Measurements from ENCODE around the gene SYNPO.

SYNPO gene

DNA sequence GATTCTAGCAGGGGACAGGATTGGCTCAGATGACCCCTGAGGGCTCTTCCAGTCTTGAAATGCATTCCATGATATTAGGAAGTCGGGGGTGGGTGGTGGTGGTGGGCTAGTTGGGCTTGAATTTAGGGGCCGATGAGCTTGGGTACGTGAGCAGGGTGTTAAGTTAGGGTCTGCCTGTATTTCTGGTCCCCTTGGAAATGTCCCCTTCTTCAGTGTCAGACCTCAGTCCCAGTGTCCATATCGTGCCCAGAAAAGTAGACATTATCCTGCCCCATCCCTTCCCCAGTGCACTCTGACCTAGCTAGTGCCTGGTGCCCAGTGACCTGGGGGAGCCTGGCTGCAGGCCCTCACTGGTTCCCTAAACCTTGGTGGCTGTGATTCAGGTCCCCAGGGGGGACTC is 17.7 kb downstream of the SYNPO start:
- TF ChIP-seq, protein P1, sequence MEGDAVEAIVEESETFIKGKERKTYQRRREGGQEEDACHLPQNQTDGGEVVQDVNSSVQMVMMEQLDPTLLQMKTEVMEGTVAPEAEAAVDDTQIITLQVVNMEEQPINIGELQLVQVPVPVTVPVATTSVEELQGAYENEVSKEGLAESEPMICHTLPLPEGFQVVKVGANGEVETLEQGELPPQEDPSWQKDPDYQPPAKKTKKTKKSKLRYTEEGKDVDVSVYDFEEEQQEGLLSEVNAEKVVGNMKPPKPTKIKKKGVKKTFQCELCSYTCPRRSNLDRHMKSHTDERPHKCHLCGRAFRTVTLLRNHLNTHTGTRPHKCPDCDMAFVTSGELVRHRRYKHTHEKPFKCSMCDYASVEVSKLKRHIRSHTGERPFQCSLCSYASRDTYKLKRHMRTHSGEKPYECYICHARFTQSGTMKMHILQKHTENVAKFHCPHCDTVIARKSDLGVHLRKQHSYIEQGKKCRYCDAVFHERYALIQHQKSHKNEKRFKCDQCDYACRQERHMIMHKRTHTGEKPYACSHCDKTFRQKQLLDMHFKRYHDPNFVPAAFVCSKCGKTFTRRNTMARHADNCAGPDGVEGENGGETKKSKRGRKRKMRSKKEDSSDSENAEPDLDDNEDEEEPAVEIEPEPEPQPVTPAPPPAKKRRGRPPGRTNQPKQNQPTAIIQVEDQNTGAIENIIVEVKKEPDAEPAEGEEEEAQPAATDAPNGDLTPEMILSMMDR (IDR thresholded peaks at IDR 0.05; ENCODE audit: insufficient read depth, low read depth, low read length, missing control alignments): no peak
- no peak for DNase-seq (ENCODE audit: low read depth)
- no peak overlapping the region for H3K4me3 ChIP-seq (ENCODE audit: low read length)

DNA sequence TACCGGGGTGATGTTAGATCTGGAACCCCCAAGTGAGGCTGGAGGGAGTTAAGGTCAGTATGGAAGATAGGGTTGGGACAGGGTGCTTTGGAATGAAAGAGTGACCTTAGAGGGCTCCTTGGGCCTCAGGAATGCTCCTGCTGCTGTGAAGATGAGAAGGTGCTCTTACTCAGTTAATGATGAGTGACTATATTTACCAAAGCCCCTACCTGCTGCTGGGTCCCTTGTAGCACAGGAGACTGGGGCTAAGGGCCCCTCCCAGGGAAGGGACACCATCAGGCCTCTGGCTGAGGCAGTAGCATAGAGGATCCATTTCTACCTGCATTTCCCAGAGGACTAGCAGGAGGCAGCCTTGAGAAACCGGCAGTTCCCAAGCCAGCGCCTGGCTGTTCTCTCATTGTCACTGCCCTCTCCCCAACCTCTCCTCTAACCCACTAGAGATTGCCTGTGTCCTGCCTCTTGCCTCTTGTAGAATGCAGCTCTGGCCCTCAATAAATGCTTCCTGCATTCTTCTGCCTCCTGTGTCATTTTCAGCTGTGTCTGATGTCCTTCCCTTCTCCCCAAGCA is 18.3 kb downstream of the SYNPO start:
- DNase-seq (ENCODE audit: low read depth): no peak
- H3K4me3 ChIP-seq (ENCODE audit: low read length): no peak overlapping the region
- TF ChIP-seq, protein P1 (IDR thresholded peaks at IDR 0.05; ENCODE audit: insufficient read depth, low read depth, low read length, missing control alignments): no peak

DNA sequence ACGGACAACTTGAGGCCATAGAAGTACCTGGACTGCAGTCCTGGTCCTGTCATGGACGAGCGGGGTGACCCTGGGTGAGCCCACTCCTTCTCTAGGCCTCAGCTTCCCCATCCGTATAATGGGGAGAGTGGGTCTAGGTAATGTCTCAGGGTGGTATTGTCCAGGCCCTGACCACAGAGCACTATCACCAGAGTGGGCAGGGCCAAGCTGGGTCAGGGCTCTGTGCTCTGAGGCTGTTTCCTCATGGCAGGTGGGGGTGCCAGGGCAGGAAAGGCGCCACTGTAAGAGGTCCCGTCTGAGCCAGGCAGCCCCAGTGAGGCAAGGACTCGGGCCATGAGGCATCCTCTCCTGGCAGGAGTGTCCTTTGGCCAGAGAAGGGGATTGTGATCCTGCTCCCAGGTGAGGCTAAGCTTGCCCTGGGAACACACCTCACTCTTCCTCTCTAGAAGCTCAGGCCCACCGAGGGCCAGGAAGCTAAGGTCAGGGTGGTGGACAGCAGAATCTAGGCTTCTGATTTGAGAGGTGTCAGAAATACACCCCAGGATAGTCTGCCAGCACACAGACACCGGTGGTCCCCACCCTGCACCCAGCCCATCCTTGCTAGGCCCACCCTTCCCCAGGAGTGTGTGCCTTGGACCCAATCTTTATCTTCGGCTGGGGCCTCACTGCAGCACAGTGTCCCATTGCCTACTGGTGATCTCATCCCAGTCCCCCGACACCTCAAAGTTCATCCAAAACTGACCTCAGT is 19.1 kb downstream of the SYNPO start:
- TF ChIP-seq, protein P1 (IDR thresholded peaks at IDR 0.05; ENCODE audit: insufficient read depth, low read depth, low read length, missing control alignments): no peak
- no peak for DNase-seq (ENCODE audit: low read depth)
- H3K4me3 ChIP-seq (ENCODE audit: low read length): no peak overlapping the region

DNA sequence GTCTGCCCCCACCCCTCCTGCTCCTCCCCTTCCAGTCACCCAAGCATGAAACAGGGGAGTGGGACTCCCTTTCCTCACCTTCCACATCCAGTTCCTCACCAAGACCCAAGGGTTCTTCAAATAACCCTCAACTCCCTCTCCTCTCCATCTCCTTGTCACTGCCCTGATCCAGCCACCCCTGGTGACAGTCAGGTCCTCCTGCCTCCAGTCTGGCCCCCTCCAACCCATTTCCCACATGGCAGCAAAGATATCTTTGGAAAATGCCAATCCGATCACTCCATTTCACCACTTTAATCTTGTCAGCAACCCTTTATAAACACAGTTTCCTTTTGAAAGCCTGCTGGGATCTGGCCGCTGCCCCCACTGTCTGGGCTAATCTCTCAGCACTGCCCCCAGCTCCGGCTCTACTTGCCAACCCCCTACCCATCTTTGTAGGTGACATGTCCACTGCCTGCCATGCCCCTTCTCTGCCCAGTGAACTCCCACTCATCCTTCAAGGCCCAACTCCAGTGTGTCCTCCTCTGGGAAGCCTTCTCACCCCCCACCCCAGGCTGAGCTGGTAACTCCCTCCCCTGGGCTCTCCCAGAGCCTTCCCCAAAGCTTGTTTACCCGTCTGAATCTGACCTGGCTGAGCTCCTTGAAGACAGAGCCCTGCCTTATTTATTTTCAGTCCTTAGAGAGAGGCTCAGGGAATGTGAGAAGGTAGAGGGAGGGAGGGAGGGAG is 19.8 kb downstream of the SYNPO start:
- no peak for DNase-seq (ENCODE audit: low read depth)
- no peak overlapping the region for H3K4me3 ChIP-seq (ENCODE audit: low read length)
- TF ChIP-seq, protein P1 (IDR thresholded peaks at IDR 0.05; ENCODE audit: insufficient read depth, low read depth, low read length, missing control alignments): no peak

DNA sequence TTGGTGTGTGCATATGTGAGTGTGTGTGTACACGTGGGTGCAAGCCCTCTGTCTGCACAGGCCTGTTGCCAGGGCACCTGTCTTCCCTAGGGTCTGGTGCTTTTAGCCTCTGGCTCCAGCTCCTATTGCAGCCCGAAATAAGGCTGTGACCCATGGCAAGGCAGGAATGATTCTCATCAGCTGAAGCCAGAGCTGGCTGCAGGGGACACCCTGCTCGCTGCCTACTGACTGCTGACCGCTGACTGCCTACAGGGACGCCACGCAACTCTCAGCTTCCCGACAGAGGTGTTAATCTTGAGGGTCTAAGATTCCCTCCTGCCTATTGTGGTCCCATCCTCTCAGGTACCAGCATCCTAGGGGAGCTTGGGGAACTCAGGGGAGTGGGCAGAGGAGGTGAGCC is 20.6 kb downstream of the SYNPO start, which contains the start of gene MYOZ3:
TSS of gene MYOZ3 (plus strand) at position 166 of the 400 bp plus-strand sequence. CDS start 1,691 bp downstream, outside the sequence.
- TF ChIP-seq, protein P1 (IDR thresholded peaks at IDR 0.05; ENCODE audit: insufficient read depth, low read depth, low read length, missing control alignments): no peak

DNA sequence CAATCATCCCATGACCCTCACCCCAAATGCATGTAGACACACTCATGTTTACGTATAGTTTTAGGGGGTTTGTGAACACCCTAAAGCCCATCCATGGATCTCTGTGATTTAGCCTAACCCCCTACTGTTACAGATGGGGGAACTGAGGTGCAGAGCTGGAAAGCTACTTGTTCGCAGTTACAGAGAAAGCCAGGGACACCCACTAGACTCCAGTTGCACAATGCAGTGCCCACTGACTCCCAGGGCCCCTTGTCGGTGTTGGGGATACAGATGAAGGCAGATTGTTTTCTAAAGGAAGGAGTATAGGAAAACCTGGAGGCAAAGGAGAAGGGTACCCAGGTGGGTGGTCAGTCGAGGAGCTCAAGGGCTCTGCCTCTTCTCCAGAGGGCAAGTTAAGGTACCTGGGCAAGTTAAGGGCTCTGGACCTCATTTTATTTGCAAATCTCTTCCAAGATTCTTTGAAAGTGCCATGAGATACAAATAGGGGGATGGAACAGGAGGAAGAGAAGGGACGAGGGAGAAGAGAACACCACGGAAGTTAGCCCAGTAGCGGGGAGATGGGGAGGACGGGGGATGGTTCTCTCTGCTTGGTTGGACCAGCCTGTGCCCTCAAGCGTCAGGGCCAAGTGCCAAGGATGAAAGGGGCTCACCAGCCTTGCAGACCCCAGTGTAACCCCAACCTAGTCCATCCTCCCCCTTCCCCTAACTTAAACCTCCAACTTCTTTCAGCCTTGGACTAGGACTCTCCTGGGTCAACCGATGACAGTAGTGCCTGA is 21.5 kb downstream of the SYNPO start:
- H3K4me3 ChIP-seq (ENCODE audit: low read length): no peak overlapping the region
- TF ChIP-seq, protein P1 (IDR thresholded peaks at IDR 0.05; ENCODE audit: insufficient read depth, low read depth, low read length, missing control alignments): no peak
- no peak for DNase-seq (ENCODE audit: low read depth)

More for the DNA sequence above, 20.6 kb downstream of the SYNPO start, which contains the start of gene MYOZ3:
- no peak within 1 kb of the TSS for H3K4me3 ChIP-seq (ENCODE audit: low read length)
- no peak for DNase-seq (ENCODE audit: low read depth)

Measured in epithelial cell of esophagus (primary cell).